ENCODE measurements around the gene MRPL21. TPM values are rescaled to one million over a fixed set of nuclear protein-coding genes. Genes with fewer than 3 reads are reported as not detected.

The MRPL21 gene
- polyA plus RNA-seq, 1 donor = 51.5 TPM

GRCh38 chr11:68841718-68842426 lies 61.8 kb downstream of the MRPL21 start, which contains the start of gene CPT1A:
Gene CPT1A, minus strand, starts transcription at chr11:68841916. Its CDS starts 26,442 bp downstream, at chr11:68815474.
- no peak for DNase-seq (ENCODE audit: low read depth)

Other genes with a start within 250 kb of the MRPL21 start
- 0.28 TPM for gene GAL, start 219.3 kb downstream of the MRPL21 start, polyA plus RNA-seq (ENCODE audit: insufficient read length)
- gene TESMIN, start 152.3 kb downstream of the MRPL21 start, polyA plus RNA-seq (ENCODE audit: insufficient read length) = 0.53 TPM
- gene CPT1A, start 61.9 kb downstream of the MRPL21 start, polyA plus RNA-seq (ENCODE audit: insufficient read length) = 9.7 TPM
- gene IGHMBP2, start 59 bp upstream of the MRPL21 start, polyA plus RNA-seq (ENCODE audit: insufficient read length) = 10.3 TPM
- gene MRGPRD, start 77.2 kb upstream of the MRPL21 start, polyA plus RNA-seq (ENCODE audit: insufficient read length) = 0.62 TPM
- 18.3 TPM for gene MRGPRF, start 109.4 kb upstream of the MRPL21 start, polyA plus RNA-seq (ENCODE audit: insufficient read length)
- 7.1 TPM for gene TPCN2, start 145.1 kb upstream of the MRPL21 start, polyA plus RNA-seq (ENCODE audit: insufficient read length)